Brain microvascular endothelial cell (primary cell): ENCODE measurements around the gene CETP.

Experiments used
- DNase-seq: peaks from one replicate; pipeline ENCODE4 v3.0.0-alpha.2; 2020
- H3K27ac ChIP-seq: fragments of 250-450 bp; sonication (Bioruptor Pico); 2 replicates; pipeline ENCODE4 v1.5.1; 2020; ENCODE audit warnings: mild to moderate bottlenecking, moderate library complexity
- H3K27me3 ChIP-seq: fragments of 250-450 bp; sonication (Bioruptor Pico); replicated peaks from 2 replicates; pipeline ENCODE4 v1.5.1; 2020; ENCODE audit warnings: mild to moderate bottlenecking
- H3K36me3 ChIP-seq: fragments of 250-450 bp; sonication (Bioruptor Pico); replicated peaks from 2 replicates; pipeline ENCODE4 v1.5.1; 2020; ENCODE audit warnings: mild to moderate bottlenecking
- H3K4me3 ChIP-seq: 2 replicates; pipeline ENCODE4 v1.5.1; 2011; ENCODE audit warnings: low read depth, mild to moderate bottlenecking, control low read depth, low read length, moderate library complexity
- in situ Hi-C: cut with HindIII; loops from 2 replicates; pipeline ENCODE4 v1.10.0; 2017; ENCODE audit warnings: low sequenced_read_pairs, low pct_ligation_motif_present
- TF ChIP-seq, protein P1 (sequence below): IDR thresholded peaks from 2 replicates; pipeline ENCODE4 v1.5.1; 2011; ENCODE audit warnings: low read depth, mild to moderate bottlenecking, moderate library complexity, low read length, control low read depth, inconsistent platforms; ENCODE audit errors: missing control alignments

CETP gene

DNA sequence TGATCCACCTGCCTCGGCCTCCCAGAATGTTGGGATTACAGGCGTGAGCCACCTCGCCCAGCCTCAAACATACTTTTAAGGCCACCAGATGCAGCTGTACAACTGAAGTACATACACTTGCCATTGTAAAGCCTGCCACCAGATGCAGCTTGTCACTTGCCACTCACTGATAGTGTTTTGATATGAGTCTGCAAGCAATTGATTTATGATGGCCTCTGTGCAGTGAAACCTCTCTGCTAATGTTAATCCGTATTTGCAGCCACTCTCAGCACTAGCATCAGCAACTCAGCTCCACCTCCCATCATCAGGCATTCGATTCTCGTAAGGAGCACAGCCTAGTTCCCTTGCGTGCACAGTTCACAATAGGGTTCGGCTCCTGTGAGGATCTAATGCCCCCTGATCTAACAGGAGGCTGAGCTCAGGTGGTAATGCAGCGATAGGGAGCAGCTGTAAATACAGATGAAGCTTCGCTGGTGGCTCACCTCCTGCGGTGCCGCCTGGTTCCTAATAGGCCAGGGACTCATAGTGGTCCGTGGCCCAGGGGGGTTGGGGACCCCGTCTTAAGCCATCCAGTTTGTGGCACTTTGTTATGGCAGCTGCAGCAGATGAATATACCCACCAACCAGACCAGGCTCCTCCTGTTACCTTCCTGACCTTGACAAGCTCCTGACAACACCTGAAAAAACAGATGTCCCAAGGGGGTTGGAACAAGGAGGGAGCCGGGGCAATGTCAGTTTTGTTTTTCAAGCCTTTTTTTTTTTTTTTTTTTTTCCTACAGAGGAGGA, 31.1 kb upstream of the CETP start:
- Histone ChIP-seq H3K27ac (no peak overlapping the region), H3K4me3 (no peak overlapping the region), H3K36me3 (peaks cover 25% of the 10 kb centered on the region), H3K27me3 (no peaks in the 10 kb centered on the region)
- no peak for DNase-seq
- in situ Hi-C loops, result no loop called here
- TF ChIP-seq, protein P1, sequence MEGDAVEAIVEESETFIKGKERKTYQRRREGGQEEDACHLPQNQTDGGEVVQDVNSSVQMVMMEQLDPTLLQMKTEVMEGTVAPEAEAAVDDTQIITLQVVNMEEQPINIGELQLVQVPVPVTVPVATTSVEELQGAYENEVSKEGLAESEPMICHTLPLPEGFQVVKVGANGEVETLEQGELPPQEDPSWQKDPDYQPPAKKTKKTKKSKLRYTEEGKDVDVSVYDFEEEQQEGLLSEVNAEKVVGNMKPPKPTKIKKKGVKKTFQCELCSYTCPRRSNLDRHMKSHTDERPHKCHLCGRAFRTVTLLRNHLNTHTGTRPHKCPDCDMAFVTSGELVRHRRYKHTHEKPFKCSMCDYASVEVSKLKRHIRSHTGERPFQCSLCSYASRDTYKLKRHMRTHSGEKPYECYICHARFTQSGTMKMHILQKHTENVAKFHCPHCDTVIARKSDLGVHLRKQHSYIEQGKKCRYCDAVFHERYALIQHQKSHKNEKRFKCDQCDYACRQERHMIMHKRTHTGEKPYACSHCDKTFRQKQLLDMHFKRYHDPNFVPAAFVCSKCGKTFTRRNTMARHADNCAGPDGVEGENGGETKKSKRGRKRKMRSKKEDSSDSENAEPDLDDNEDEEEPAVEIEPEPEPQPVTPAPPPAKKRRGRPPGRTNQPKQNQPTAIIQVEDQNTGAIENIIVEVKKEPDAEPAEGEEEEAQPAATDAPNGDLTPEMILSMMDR, result no peak

DNA sequence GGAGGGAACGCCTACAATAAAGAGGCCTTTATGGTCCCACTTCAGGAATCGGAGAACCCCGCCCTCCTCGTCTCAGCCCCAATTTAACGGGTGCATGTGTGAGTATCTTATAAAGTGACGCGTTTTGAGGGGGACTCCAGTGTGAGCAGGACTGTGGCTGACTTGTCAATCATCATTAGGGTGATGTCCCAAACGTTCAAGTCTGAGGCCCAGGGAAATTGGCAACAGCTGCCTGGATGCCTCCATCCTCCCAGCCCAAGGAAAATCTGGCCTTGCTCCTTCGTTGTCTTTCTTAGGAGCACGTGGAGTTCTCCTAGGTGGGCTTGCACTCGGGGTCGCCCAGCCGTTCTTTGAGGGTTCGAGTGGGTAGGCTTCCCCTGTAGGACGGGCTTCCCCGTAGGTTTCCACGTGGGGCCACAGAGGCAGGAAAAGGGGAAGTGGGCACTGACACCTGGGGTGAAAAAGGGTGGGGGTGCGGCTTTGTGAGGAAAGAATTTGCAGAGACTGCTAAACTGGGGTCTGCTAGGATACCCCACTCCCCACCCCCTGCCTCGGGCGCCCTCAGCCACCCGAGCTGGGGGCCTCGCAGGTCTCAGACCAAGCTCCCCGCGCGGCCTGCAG, 30.4 kb upstream of the CETP start:
- TF ChIP-seq, protein P1, result no peak
- Histone ChIP-seq H3K36me3 (peaks cover 31% of the 10 kb centered on the region), H3K4me3 (peak overlapping the region; percentile 40), H3K27ac (peak overlapping the region; percentile 96), H3K27me3 (no peaks in the 10 kb centered on the region)
- no peak for DNase-seq
- in situ Hi-C loops, result no loop called here

DNA sequence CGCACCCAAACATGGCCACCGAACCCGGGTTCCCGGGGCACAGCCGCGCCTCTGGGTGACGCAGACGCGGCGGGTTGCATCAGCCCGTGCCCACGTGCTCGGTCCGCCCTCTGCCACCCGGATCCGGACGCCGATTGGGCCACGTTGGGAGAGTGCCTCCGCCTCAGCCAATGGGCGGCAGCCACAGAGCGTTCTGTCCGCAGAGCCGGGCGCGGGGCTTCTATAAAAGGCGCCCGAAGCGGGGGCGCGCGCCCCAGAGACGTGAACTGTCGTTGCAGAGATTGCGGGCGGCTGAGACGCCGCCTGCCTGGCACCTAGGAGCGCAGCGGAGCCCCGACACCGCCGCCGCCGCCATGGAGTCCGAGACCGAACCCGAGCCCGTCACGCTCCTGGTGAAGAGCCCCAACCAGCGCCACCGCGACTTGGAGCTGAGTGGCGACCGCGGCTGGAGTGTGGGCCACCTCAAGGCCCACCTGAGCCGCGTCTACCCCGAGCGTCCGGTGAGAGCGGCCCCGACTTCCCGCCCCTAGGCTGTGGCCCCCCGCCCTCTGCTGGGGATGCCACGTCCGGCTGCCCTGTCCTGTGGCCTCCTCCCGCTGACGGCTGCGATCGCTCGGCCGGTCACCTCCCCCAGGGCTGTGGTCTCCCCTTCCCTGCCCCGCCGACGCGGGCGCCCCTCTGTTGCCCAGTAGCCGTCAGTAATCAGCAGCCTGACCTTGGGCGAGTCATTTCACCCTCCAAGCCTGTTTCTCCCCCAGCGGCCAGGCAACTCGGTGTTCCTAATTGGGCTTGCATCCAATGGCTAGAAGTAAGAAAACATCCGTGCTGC, 29.6 kb upstream of the CETP start, which contains the start of gene HERPUD1:
Gene HERPUD1, plus strand, starts transcription at position 251 of the 829 bp plus-strand sequence. Its CDS starts 103 bp downstream, at position 354.
- TF ChIP-seq, protein P1, result no peak

DNA sequence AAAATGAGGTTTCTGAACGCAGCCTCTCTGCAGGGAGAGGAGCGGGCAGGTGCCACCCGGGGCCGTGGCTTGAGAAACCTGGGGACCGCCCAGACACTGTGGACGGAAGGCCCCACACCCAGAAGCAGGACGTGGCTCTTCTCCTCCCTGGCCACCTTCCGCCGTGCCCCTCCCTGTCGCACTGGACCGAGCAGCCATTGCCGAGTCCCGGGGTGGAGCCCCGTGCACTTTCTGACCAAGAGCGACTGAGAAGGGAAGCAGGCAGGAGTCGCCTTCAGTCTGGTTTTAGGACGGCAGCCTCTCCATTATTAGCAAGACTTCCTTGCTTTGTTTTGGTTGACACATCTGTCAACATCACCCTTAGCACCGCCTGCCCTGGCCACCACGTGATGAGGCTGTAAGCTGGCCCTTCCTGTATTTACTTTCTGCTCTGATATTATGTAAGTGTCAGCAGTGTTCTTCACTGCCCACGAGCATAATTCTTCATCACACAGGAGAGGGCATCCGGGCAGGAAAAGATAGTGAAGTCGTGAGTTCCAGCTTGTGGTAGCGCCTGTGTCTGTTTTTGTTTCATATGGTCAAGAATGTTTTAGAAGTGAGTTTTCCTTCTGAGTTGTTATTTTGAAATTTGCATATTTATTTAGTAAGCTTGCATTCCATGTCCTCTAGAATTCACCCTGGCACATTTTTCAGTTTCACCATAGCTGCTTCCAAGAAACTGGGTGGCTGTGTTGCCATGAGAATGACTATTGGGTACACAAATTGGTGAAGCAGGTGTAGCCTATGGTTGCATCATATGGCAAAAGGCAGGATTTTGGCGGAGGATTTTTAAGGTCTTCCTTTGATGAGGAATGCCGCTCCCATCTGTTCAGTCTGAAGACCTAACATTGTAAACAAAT, 28.8 kb upstream of the CETP start:
- TF ChIP-seq, protein P1, result no peak
- H3K36me3 ChIP-seq, result peaks cover 47% of the 10 kb centered on the region
- H3K27me3 ChIP-seq, result no peaks in the 10 kb centered on the region
- peak overlapping the region; percentile 98 for H3K4me3 ChIP-seq
- peak overlapping the region; percentile 96 for H3K27ac ChIP-seq
- in situ Hi-C loops, result no loop called here
- DNase-seq, result peak; percentile 55

More for the DNA sequence above, 29.6 kb upstream of the CETP start, which contains the start of gene HERPUD1:
- DNase-seq, result peak; percentile 98
- Histone ChIP-seq H3K4me3 (peak within 1 kb of the TSS; percentile 98), H3K27ac (peak within 1 kb of the TSS; percentile 96), H3K36me3 (peaks cover 38% of the 10 kb centered on the region), H3K27me3 (no peaks in the 10 kb centered on the region)
- in situ Hi-C loops, result no loop called here
